A549 (cell line): ENCODE results near the gene C16orf78. TPM values are rescaled to one million over a fixed set of nuclear protein-coding genes. Genes with fewer than 3 reads are reported as not detected.

ENCODE experiments used
- ATAC-seq, 2 experiments: fragments of 200-7000 bp in 1 of 2; fragments of >200 bp in 1 of 2; cut with Nextera tagmentation in 1 of 2; cut with Tn5 transposase in 1 of 2; 3 replicates each; pipeline versions ENCODE4 v1.8.0 to v1.9.1; 2018 to 2020; ENCODE audit warnings: mild to moderate bottlenecking in 1 of 2, moderate library complexity in 1 of 2
- CTCF ChIA-PET: fragments of 300-600 bp; sonication (Branson Sonifier 250); formaldehyde crosslinking; extraction: SDS; loops from one replicate; lab custom pipeline; 2021; ENCODE audit warnings: antibody characterized with exemption, inconsistent platforms; lab: Yijun Ruan, JAX
- POLR2A ChIA-PET: fragments of 350-600 bp; formaldehyde crosslinking; extraction: SDS; loops from one replicate; lab custom pipeline; 2021; ENCODE audit warnings: antibody characterized with exemption, inconsistent platforms; lab: Yijun Ruan, JAX
- DNase-seq, 2 experiments: peaks; one replicate each; pipeline versions ENCODE4 v3.0.0 to v3.0.0-alpha.2; 2011 to 2016; ENCODE audit warnings: low read depth in 1 of 2, low spot score in 1 of 2
- FAIRE-seq: peaks from 2 replicates; lab custom pipeline; 2011; peaks lifted over from hg19 to GRCh38; lab: Jason Lieb, UNC
- H3K27ac ChIP-seq, 2 experiments: fragments of >200 bp; sonication (Bioruptor Twin); formaldehyde crosslinking; 3 replicates each; pipeline ENCODE4 v1.5.1; 2016 to 2017
- H3K4me1 ChIP-seq: fragments of >200 bp; sonication (Bioruptor Twin); formaldehyde crosslinking; 3 replicates; pipeline ENCODE4 v1.6.1; 2016
- H3K4me2 ChIP-seq: fragments of >200 bp; sonication (Bioruptor Twin); formaldehyde crosslinking; 3 replicates; pipeline ENCODE4 v1.6.1; 2016
- H3K4me3 ChIP-seq: fragments of >200 bp; sonication (Bioruptor Twin); formaldehyde crosslinking; 3 replicates; pipeline ENCODE4 v1.5.1; 2016
- H3K9me3 ChIP-seq: fragments of >200 bp; sonication (Bioruptor Twin); formaldehyde crosslinking; 3 replicates; pipeline ENCODE4 v1.6.1; 2016
- BHLHE40 ChIP-seq: IDR thresholded peaks from 2 replicates; pipeline ENCODE4 v1.6.1; 2012; ENCODE audit warnings: low read depth, low read length, inconsistent platforms
- CBX2 ChIP-seq: fragments of 200-600 bp; sonication (generic); IDR thresholded peaks from 2 replicates; pipeline ENCODE4 v1.6.1; 2016; ENCODE audit warnings: low read depth, mild to moderate bottlenecking, borderline replicate concordance
- CTCF ChIP-seq: fragments of >200 bp; sonication (Bioruptor Twin); formaldehyde crosslinking; IDR thresholded peaks from 3 replicates; pipeline ENCODE4 v1.5.1; 2016
- EHMT2 ChIP-seq: fragments of 200-600 bp; sonication (generic); IDR thresholded peaks from 2 replicates; pipeline ENCODE4 v1.6.1; 2016; ENCODE audit warnings: antibody characterized with exemption, low read depth, mild to moderate bottlenecking, moderate library complexity
- FOSB ChIP-seq: fragments of 250-450 bp; sonication (Bioruptor Pico); IDR thresholded peaks from 2 replicates; pipeline ENCODE4 v1.5.0; 2020; ENCODE audit warnings: mild to moderate bottlenecking, moderate library complexity
- HEYL ChIP-seq: fragments of 250-450 bp; sonication (Bioruptor Pico); IDR thresholded peaks from 2 replicates; pipeline ENCODE4 v1.8.0; 2021; ENCODE audit warnings: mild to moderate bottlenecking, moderate library complexity
- HMGXB4 ChIP-seq: fragments of 250-450 bp; sonication (Bioruptor Pico); IDR thresholded peaks from 2 replicates; pipeline ENCODE4 v1.5.0; 2021; ENCODE audit warnings: mild to moderate bottlenecking, moderate library complexity, borderline replicate concordance
- HOXB13 ChIP-seq: fragments of 250-450 bp; sonication (Bioruptor Pico); IDR thresholded peaks from 2 replicates; pipeline ENCODE4 v1.5.0; 2020; ENCODE audit warnings: low read depth, mild to moderate bottlenecking, moderate library complexity
- HOXB5 ChIP-seq: fragments of 250-450 bp; sonication (Bioruptor Pico); IDR thresholded peaks from 2 replicates; pipeline ENCODE4 v1.5.0; 2020; ENCODE audit warnings: mild to moderate bottlenecking, moderate library complexity
- KDM1A ChIP-seq: fragments of 200-600 bp; sonication (generic); IDR thresholded peaks from 2 replicates; pipeline ENCODE4 v1.6.1; 2016; ENCODE audit warnings: low read depth, mild to moderate bottlenecking
- PBX3 ChIP-seq: IDR thresholded peaks from 2 replicates; pipeline ENCODE4 v1.6.1; 2012
- RAD21 ChIP-seq, 2 experiments: fragments of >200 bp in 1 of 2; sonication (Bioruptor Twin) in 1 of 2; formaldehyde crosslinking in 1 of 2; IDR thresholded peaks in 1 of 2; conservative IDR thresholded peaks in 1 of 2; 2 replicates in 1 of 2; 3 replicates in 1 of 2; pipeline ENCODE4 v1.6.1; 2012 to 2018; ENCODE audit warnings: inconsistent platforms in 1 of 2
- RCOR1 ChIP-seq: fragments of 150-350 bp; IDR thresholded peaks from 2 replicates; pipeline ENCODE4 v1.6.1; 2014; ENCODE audit warnings: antibody characterized with exemption, low read length, low read depth
- SREBF2 ChIP-seq: fragments of 450-650 bp; IDR thresholded peaks from 2 replicates; pipeline ENCODE4 v1.6.1; 2014; ENCODE audit warnings: mild to moderate bottlenecking, moderate library complexity
- TFCP2L1 ChIP-seq: fragments of 250-450 bp; sonication (Bioruptor Pico); IDR thresholded peaks from 2 replicates; pipeline ENCODE4 v1.5.0; 2021; ENCODE audit warnings: mild to moderate bottlenecking
- TP53 ChIP-seq: fragments of 250-450 bp; sonication (Bioruptor Pico); IDR thresholded peaks from 2 replicates; pipeline ENCODE4 v1.5.0; 2021; ENCODE audit warnings: mild to moderate bottlenecking, moderate library complexity
- ZC3H11A ChIP-seq: fragments of 450-650 bp; IDR thresholded peaks from 2 replicates; pipeline ENCODE4 v1.6.1; 2014; ENCODE audit warnings: antibody characterized with exemption, mild to moderate bottlenecking
- ZNF302 ChIP-seq: fragments of 250-450 bp; sonication (Bioruptor Pico); IDR thresholded peaks from 2 replicates; pipeline ENCODE4 v1.9.0; 2021; ENCODE audit warnings: inconsistent platforms, mild to moderate bottlenecking, moderate library complexity
- ZSCAN20 ChIP-seq: fragments of 250-450 bp; sonication (Bioruptor Pico); IDR thresholded peaks from 2 replicates; pipeline ENCODE4 v1.8.0; 2022; ENCODE audit warnings: mild to moderate bottlenecking, moderate library complexity
- WGBS: methylation state at CpG from one replicate; pipeline ENCODE4 v1.1.6; 2017; ENCODE audit errors: missing lambda C conversion rate; 5-methylcytosine and 5-hydroxymethylcytosine counted together
- polyA plus RNA-seq, 4 experiments: library from polyadenylated mRNA; depleted of rRNA in 3 of 4; stranded (reverse); fragments of >200 nt; fragmentation: RNase III in 1 of 4; extraction: RNeasy Plus Mini Kit Qiagen cat#74134 plus additional on column Dnase treatment in 1 of 4; gene quantifications; 2 replicates in 3 of 4; 3 replicates in 1 of 4; pipeline ENCODE4 v1.2.3, GENCODE V29; 2011 to 2017

The C16orf78 gene
- polyA plus RNA-seq, 2 of the 4 experiments (the other 2 are of a cell fraction): not detected

- peak in 1 of 2 experiments; percentile 23 for DNase-seq
- WGBS: 16% methylated on average over 4 of the region's 4 CpGs
- FAIRE-seq: no peak
- Histone ChIP-seq H3K4me3 (no peak overlapping the region), H3K27ac (no peak overlapping the region), H3K4me2 (no peak overlapping the region)
- POLR2A ChIA-PET: no interaction called here
- ATAC-seq: peak in 1 of 2 experiments; percentile 62; a peak in 3 of 6 replicates
- CTCF ChIA-PET: interaction anchor here (0.8 to 5.6 kb wide), 5 partner anchors 30 to 666 kb away, joined by 3 to 60 read pairs (median 5); no protein-coding TSS in a partner anchor
- TF ChIP-seq RCOR1 (no peak), EHMT2 (no peak), HEYL (CRISPR knock-in tag) (no peak), TP53 (CRISPR knock-in tag) (no peak), RAD21 (conservative IDR thresholded peaks at IDR 0.05 in 1 of 2, IDR thresholded peaks at IDR 0.05 in 1 of 2) (no peak), CBX2 (no peak), ZNF302 (CRISPR knock-in tag) (no peak), TFCP2L1 (no peak), FOSB (CRISPR knock-in tag) (no peak), CTCF (no peak), KDM1A (no peak), HOXB5 (no peak), HMGXB4 (CRISPR knock-in tag) (no peak)
- TF ChIP-seq, all 56 proteins: peak for 0
- no peaks in the 10 kb centered on the region for H3K4me1 ChIP-seq
- no peaks in the 10 kb centered on the region for H3K9me3 ChIP-seq
Measured at GRCh38 chr16:49352892-49353291, 20.7 kb upstream of the C16orf78 start.

GRCh38 chr16:49353680-49354079 is 19.9 kb upstream of the C16orf78 start:
- WGBS: 5% methylated on average over 5 of the region's 5 CpGs
- ATAC-seq: no peak
- ChIA-PET POLR2A (no interaction called here), CTCF (interaction anchor here (1.7 to 5.6 kb wide), 2 partner anchors 54 to 667 kb away, joined by 5 to 60 read pairs; no protein-coding TSS in a partner anchor)
- no peaks in the 10 kb centered on the region for H3K4me1 ChIP-seq
- H3K9me3 ChIP-seq: no peaks in the 10 kb centered on the region
- DNase-seq: no peak
- no peak overlapping the region for H3K4me2 ChIP-seq
- H3K4me3 ChIP-seq: no peak overlapping the region
- H3K27ac ChIP-seq: no peak overlapping the region
- TF ChIP-seq HEYL (CRISPR knock-in tag): no peak
- TF ChIP-seq ZC3H11A: no peak
- no peak for TF ChIP-seq SREBF2
- no peak for TF ChIP-seq EHMT2
- TF ChIP-seq PBX3: no peak
- FAIRE-seq: no peak

- ChIA-PET CTCF (no interaction called here), POLR2A (no interaction called here)
- H3K4me2 ChIP-seq: no peak overlapping the region
- H3K9me3 ChIP-seq: no peaks in the 10 kb centered on the region
- no peak for FAIRE-seq
- no peak overlapping the region for H3K4me3 ChIP-seq
- no peak for DNase-seq
- H3K27ac ChIP-seq: no peak overlapping the region
- ATAC-seq: no peak
- TF ChIP-seq BHLHE40: no peak
- TF ChIP-seq TFCP2L1: no peak
- TF ChIP-seq RCOR1: no peak
- TF ChIP-seq ZSCAN20 (CRISPR knock-in tag): no peak
- TF ChIP-seq HOXB13: no peak
- no peak for TF ChIP-seq FOSB (CRISPR knock-in tag)
- 28% methylated on average over 6 of the region's 6 CpGs for WGBS
- no peaks in the 10 kb centered on the region for H3K4me1 ChIP-seq
Measured at GRCh38 chr16:49354101-49354500, 19.5 kb upstream of the C16orf78 start.
